Effector memory CD4-positive, alpha-beta T cell (primary cell): ENCODE results near the gene RAB10.
A peak's percentile ranks its signal among the peaks of the same experiment; 100 is the strongest.
"Not testable (repeated sequence)": the region's sequence is repeated elsewhere in the genome, so short reads cannot be mapped to it uniquely, and the experiment has no call there.

Experiments used
- DNase-seq, 3 donors: peaks; one replicate each; pipeline ENCODE4 v3.0.0-alpha.2; 2020
- H3K27ac ChIP-seq: 2 replicates; pipeline ENCODE4 v1.7.0; 2013; ENCODE audit warnings: mild to moderate bottlenecking, low read length, moderate library complexity; ENCODE audit not compliant: insufficient read depth, poor library complexity, severe bottlenecking
- H3K27me3 ChIP-seq: replicated peaks from 2 replicates; pipeline ENCODE4 v1.7.0; 2013; ENCODE audit warnings: mild to moderate bottlenecking, low read length; ENCODE audit not compliant: insufficient read depth, control insufficient read depth, poor library complexity, severe bottlenecking
- H3K36me3 ChIP-seq: 2 replicates; pipeline ENCODE4 v1.7.0; 2013; ENCODE audit warnings: mild to moderate bottlenecking, low read length, moderate library complexity; ENCODE audit not compliant: control insufficient read depth, insufficient read depth
- H3K4me1 ChIP-seq: 2 replicates; pipeline ENCODE4 v1.7.0; 2013; ENCODE audit warnings: low read length, mild to moderate bottlenecking; ENCODE audit not compliant: control insufficient read depth, insufficient read depth, poor library complexity, severe bottlenecking
- H3K4me3 ChIP-seq: 2 replicates; pipeline ENCODE4 v1.7.0; 2013; ENCODE audit warnings: low read length, low read depth, mild to moderate bottlenecking; ENCODE audit not compliant: insufficient read depth, poor library complexity, severe bottlenecking
- H3K9me3 ChIP-seq: 2 replicates; pipeline ENCODE4 v1.7.0; 2013; ENCODE audit warnings: mild to moderate bottlenecking, low read length, moderate library complexity; ENCODE audit not compliant: control insufficient read depth
- total RNA-seq, 3 donors: gene quantifications; one replicate each; lab custom pipeline; 2026; lab: John Stamatoyannopoulos, UW

RAB10 gene
- 45.7 to 58.4 (median 46.8) reads per million in 3 donors for total RNA-seq

DNA sequence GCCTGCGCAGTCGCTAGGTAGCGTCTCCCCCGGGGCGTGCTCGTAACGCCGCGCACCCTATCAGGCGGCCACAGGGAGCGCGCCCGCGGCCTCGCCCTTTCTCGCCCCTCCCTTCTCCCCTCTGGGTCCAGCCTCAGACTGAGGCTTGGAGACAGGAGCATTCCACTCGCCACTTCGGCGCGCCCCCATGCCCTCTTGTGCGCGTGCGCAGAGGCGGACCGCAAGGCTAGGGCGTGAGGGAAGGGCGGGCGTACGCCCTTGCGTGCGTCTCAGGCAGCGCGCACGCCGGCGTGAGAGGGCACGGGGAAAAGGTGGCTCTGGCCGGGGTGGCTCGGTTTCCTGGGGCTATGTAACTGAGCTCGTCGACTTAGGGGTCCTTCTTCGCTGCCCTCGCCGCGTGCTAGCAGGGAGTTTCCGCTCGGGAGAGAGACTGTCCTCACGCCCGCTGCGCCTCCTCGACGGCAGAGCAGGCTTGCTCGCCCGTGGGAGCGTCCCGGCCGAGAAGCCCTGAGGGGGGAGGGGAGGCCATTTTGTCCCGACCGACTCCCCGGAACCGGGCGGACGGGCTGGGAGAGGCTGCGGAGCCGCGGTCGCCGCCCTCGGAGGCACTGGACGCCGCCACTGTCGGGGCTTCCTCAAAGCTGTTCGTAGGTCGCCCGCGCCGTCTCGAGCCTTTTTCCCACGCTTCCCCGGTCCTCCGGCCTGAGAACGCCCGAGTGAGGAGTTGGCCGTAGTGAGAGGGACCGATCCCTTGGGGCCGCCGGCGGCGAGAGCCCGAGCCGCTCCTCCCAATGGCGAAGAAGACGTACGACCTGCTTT is at the start of gene RAB10:
TSS of gene RAB10 (plus strand) at position 267 of the 819 bp plus-strand sequence. CDS start at position 792, 525 bp downstream.
- Histone ChIP-seq H3K36me3 (no peaks in the 10 kb centered on the region), H3K4me1 (peaks cover 8% of the 10 kb centered on the region), H3K27ac (peak within 1 kb of the TSS; percentile 87), H3K9me3 (no peaks in the 10 kb centered on the region), H3K27me3 (no peaks in the 10 kb centered on the region), H3K4me3 (peak within 1 kb of the TSS; percentile 96)
- DNase-seq: peak; percentile 98 to 99 (median 99)

- no peak overlapping the region for H3K27ac ChIP-seq
- H3K4me3 ChIP-seq: no peak overlapping the region
- H3K27me3 ChIP-seq: no peaks in the 10 kb centered on the region
- H3K9me3 ChIP-seq: no peaks in the 10 kb centered on the region
- no peaks in the 10 kb centered on the region for H3K4me1 ChIP-seq
- H3K36me3 ChIP-seq: no peaks in the 10 kb centered on the region
- DNase-seq: no peak
These were observed 45.8 kb upstream of the RAB10 start for GRCh38 chr2:25988134-25988533.

DNA sequence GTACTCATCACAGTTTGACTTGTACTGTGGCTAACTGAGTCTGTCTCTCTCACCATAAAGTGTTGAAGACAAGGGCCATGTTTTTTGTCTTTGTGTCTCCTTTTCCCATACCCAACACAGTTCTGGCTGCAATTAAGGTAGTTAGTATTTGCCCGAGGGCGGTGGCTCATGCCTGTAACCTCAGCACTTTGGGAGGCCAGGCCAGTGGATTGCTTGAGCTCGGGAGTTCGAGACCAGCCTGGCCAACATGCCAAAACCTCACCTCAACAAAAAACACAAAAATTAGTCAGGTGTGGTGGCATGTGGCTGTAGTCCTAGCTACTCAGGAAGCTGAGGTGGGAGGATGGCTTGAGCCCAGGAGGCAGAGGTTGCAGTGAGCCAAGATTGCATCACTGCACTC is 44.7 kb upstream of the RAB10 start:
- no peaks in the 10 kb centered on the region for H3K36me3 ChIP-seq
- H3K4me1 ChIP-seq: no peaks in the 10 kb centered on the region
- H3K27ac ChIP-seq: no peak overlapping the region
- DNase-seq: no peak
- H3K27me3 ChIP-seq: no peaks in the 10 kb centered on the region
- no peaks in the 10 kb centered on the region for H3K9me3 ChIP-seq
- no peak overlapping the region for H3K4me3 ChIP-seq

DNA sequence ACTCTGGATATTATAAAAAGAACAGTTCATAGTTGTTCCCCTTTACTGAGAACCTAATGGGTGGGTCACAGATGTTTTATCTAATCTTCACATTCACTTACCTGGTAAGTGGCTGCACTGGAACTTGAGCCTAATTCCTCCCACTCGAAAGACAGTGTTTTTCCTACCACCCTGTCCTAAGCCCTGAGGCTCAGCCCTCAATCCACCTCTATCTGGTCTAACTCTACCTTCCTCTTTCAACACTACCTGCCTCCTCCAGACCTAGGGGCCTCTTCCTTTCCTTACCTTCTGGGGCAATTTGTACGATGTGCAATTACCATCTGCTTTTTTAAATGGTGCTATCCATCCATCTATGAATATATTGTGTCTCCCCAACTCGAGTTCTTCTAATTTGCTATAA is 41.9 kb upstream of the RAB10 start:
- no peaks in the 10 kb centered on the region for H3K9me3 ChIP-seq
- no peaks in the 10 kb centered on the region for H3K27me3 ChIP-seq
- no peaks in the 10 kb centered on the region for H3K4me1 ChIP-seq
- no peak overlapping the region for H3K4me3 ChIP-seq
- no peaks in the 10 kb centered on the region for H3K36me3 ChIP-seq
- no peak overlapping the region for H3K27ac ChIP-seq
- DNase-seq: no peak

DNA sequence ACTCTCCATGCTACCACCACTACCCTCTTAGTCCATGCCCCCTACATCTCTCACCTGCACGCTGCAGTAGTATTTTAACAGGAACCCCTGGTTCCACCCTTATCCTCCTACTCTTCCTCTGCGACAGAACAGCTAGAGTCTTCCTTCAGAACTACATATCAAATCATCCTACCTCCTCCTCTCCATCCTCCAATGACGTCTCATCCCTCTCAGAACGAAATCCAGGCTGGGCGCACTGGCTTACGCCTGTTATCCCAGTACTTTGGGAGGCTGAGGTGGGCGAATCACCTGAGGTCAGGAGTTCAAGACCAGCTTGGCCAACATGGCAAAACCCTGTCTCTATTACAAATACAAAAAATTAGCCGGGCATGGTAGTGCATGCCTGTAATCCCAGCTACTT is 41.3 kb upstream of the RAB10 start:
- H3K4me3 ChIP-seq: no peak overlapping the region
- H3K9me3 ChIP-seq: no peaks in the 10 kb centered on the region
- H3K4me1 ChIP-seq: no peaks in the 10 kb centered on the region
- no peak for DNase-seq
- H3K27ac ChIP-seq: no peak overlapping the region
- no peaks in the 10 kb centered on the region for H3K27me3 ChIP-seq
- no peaks in the 10 kb centered on the region for H3K36me3 ChIP-seq

GRCh38 chr2:25993049-25993448 is 40.8 kb upstream of the RAB10 start:
- Histone ChIP-seq H3K4me1 (no peaks in the 10 kb centered on the region), H3K27ac (no peak overlapping the region), H3K27me3 (no peaks in the 10 kb centered on the region), H3K4me3 (no peak overlapping the region), H3K36me3 (no peaks in the 10 kb centered on the region), H3K9me3 (no peaks in the 10 kb centered on the region)
- DNase-seq: no peak

DNA sequence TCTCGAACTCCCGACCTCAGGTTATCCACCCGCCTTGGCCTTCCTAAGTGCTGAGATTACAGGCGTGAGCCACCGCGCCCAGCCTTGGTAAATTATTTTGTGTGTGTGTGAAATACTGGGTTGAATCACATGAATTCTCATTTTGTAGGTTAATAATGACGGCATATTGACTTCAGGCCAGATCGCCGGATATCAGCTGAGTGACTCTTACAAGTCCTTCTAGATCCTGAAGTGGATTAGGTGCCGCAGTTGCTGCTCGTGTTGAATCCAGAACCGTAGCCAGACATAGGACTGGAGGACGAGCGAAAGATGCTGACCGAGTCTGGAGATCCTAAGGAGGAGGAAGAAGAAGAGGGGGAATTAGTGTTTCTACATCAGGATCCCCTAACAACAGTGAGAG is 39.4 kb upstream of the RAB10 start:
- no peak for DNase-seq
- Histone ChIP-seq H3K27me3 (no peaks in the 10 kb centered on the region), H3K36me3 (no peaks in the 10 kb centered on the region), H3K27ac (no peak overlapping the region), H3K4me3 (no peak overlapping the region), H3K4me1 (no peaks in the 10 kb centered on the region), H3K9me3 (no peaks in the 10 kb centered on the region)

GRCh38 chr2:25996844-25997243 is 37.0 kb upstream of the RAB10 start:
- Histone ChIP-seq H3K27ac (no peak overlapping the region), H3K36me3 (no peaks in the 10 kb centered on the region), H3K4me3 (no peak overlapping the region), H3K9me3 (no peaks in the 10 kb centered on the region), H3K27me3 (no peaks in the 10 kb centered on the region), H3K4me1 (no peaks in the 10 kb centered on the region)
- no peak for DNase-seq

- H3K27ac ChIP-seq, H3K9me3 ChIP-seq, H3K4me1 ChIP-seq, DNase-seq, H3K27me3 ChIP-seq, H3K4me3 ChIP-seq, H3K36me3 ChIP-seq: not testable (repeated sequence)
These were observed 35.0 kb upstream of the RAB10 start for GRCh38 chr2:25998816-25999383.

- not testable (repeated sequence) for H3K4me1 ChIP-seq, H3K27me3 ChIP-seq, H3K9me3 ChIP-seq, DNase-seq, H3K27ac ChIP-seq, H3K36me3 ChIP-seq, H3K4me3 ChIP-seq
These were observed 34.5 kb upstream of the RAB10 start for GRCh38 chr2:25999406-25999805.
